ENCODE measurements around the gene MLF2.

The MLF2 gene

GRCh38 chr12:6752921-6753771 lies at the start of gene MLF2:
Gene MLF2 (minus strand): TSS chr12:6753141. CDS start chr12:6752334, 807 bp downstream.
- DNase-seq = peak; percentile 99

GRCh38 chr12:6799147-6799546 lies 46.2 kb upstream of the MLF2 start:
- no peak for DNase-seq

- DNase-seq = no peak
Observed at GRCh38 chr12:6796576-6796975, 43.6 kb upstream of the MLF2 start.

- DNase-seq = no peak
Observed at GRCh38 chr12:6795088-6795487, 42.1 kb upstream of the MLF2 start.

GRCh38 chr12:6792522-6793201 lies 39.7 kb upstream of the MLF2 start:
- peak; percentile 82 to 84 for DNase-seq

GRCh38 chr12:6791931-6792520 lies 39.1 kb upstream of the MLF2 start:
- DNase-seq = no peak

- peak in 1 of 2 donors; percentile 40 for DNase-seq
Observed at GRCh38 chr12:6790496-6791150, 37.7 kb upstream of the MLF2 start.

- peak; percentile 69 to 80 for DNase-seq
Observed at GRCh38 chr12:6788972-6789924, 36.3 kb upstream of the MLF2 start, which contains the start of gene CD4. Gene CD4 (plus strand): TSS chr12:6789528. CDS start chr12:6800139, 10,611 bp downstream.

GRCh38 chr12:6787309-6787708 lies 34.4 kb upstream of the MLF2 start:
- DNase-seq = no peak

GRCh38 chr12:6786416-6787094 lies 33.6 kb upstream of the MLF2 start:
- DNase-seq = no peak

GRCh38 chr12:6784761-6785160 lies 31.8 kb upstream of the MLF2 start:
- DNase-seq = peak; percentile 34 to 47

GRCh38 chr12:6784296-6784695 lies 31.4 kb upstream of the MLF2 start:
- peak in 1 of 2 donors; percentile 56 for DNase-seq

- no peak for DNase-seq
Observed at GRCh38 chr12:6783828-6784227, 30.9 kb upstream of the MLF2 start.

- no peak for DNase-seq
Observed at GRCh38 chr12:6782850-6783566, 30.1 kb upstream of the MLF2 start.

- no peak for DNase-seq
Observed at GRCh38 chr12:6782119-6782518, 29.2 kb upstream of the MLF2 start.

GRCh38 chr12:6780573-6780972 lies 27.6 kb upstream of the MLF2 start:
- no peak for DNase-seq

- DNase-seq = no peak
Observed at GRCh38 chr12:6779708-6780432, 26.9 kb upstream of the MLF2 start.

GRCh38 chr12:6778574-6779550 lies 25.9 kb upstream of the MLF2 start:
- peak; percentile 76 to 94 for DNase-seq

- no peak for DNase-seq
Observed at GRCh38 chr12:6778217-6778573, 25.3 kb upstream of the MLF2 start.
